RPMI7951 (cell line): ENCODE measurements around the gene PRR35. TPM values are rescaled to one million over a fixed set of nuclear protein-coding genes. Genes with fewer than 3 reads are reported as not detected.

Experiments
- DNase-seq: peaks from one replicate; pipeline ENCODE4 v3.0.0-alpha.2; 2012; ENCODE audit warnings: low read depth
- total RNA-seq: library from RNA; depleted of rRNA; stranded (reverse); fragments of >200 nt; shearing (Covaris generic); gene quantifications from 2 replicates; pipeline ENCODE4 v1.2.3, GENCODE V29; 2014; rRNA removed

The PRR35 gene
- total RNA-seq, result not detected in 2 replicates

- DNase-seq, result no peak
Observed at GRCh38 chr16:560204-560700, at the start of gene PRR35. Gene PRR35, plus strand, starts transcription at chr16:560394. Its CDS starts 2,901 bp downstream, at chr16:563295.

GRCh38 chr16:512802-513201 lies 47.4 kb upstream of the PRR35 start:
- DNase-seq, result no peak

GRCh38 chr16:513950-514349 lies 46.2 kb upstream of the PRR35 start:
- DNase-seq, result no peak

GRCh38 chr16:515175-515938 lies 44.8 kb upstream of the PRR35 start:
- no peak for DNase-seq

GRCh38 chr16:515939-516226 lies 44.3 kb upstream of the PRR35 start:
- no peak for DNase-seq

- no peak for DNase-seq
Observed at GRCh38 chr16:516301-516700, 43.9 kb upstream of the PRR35 start.

- no peak for DNase-seq
Observed at GRCh38 chr16:518858-519257, 41.3 kb upstream of the PRR35 start.

- no peak for DNase-seq
Observed at GRCh38 chr16:519425-519824, 40.8 kb upstream of the PRR35 start.

GRCh38 chr16:519841-520687 lies 40.1 kb upstream of the PRR35 start:
- no peak for DNase-seq

GRCh38 chr16:520847-521246 lies 39.3 kb upstream of the PRR35 start:
- DNase-seq, result no peak

GRCh38 chr16:521381-522210 lies 38.6 kb upstream of the PRR35 start:
- DNase-seq, result no peak

GRCh38 chr16:522320-523096 lies 37.7 kb upstream of the PRR35 start:
- DNase-seq, result no peak

- DNase-seq, result no peak
Observed at GRCh38 chr16:523097-523741, 37.0 kb upstream of the PRR35 start.

GRCh38 chr16:524274-525040 lies 35.7 kb upstream of the PRR35 start:
- no peak for DNase-seq

GRCh38 chr16:525123-525519 lies 35.1 kb upstream of the PRR35 start:
- DNase-seq, result no peak

GRCh38 chr16:525520-526180 lies 34.5 kb upstream of the PRR35 start:
- DNase-seq, result peak; percentile 89

GRCh38 chr16:526181-527014 lies 33.8 kb upstream of the PRR35 start:
- peak; percentile 53 for DNase-seq
